Karpas-422 (cell line): ENCODE data around the gene ULK3. TPM values are rescaled to one million over a fixed set of nuclear protein-coding genes. Genes with fewer than 3 reads are reported as not detected.

Experiments
- DNase-seq: peaks from one replicate; pipeline ENCODE4 v3.0.0-alpha.2; 2015
- H2AFZ ChIP-seq: fragments of 200-600 bp; sonication (generic); 2 replicates; pipeline ENCODE4 v1.6.1; 2014; ENCODE audit warnings: antibody characterized with exemption, low read length, mixed read lengths
- H3K27ac ChIP-seq: fragments of 200-600 bp; sonication (generic); 2 replicates; pipeline ENCODE4 v1.5.1; 2014; ENCODE audit warnings: mild to moderate bottlenecking, low read length, moderate library complexity
- H3K27me3 ChIP-seq: fragments of 200-600 bp; sonication (generic); 2 replicates; pipeline ENCODE4 v1.6.1; 2014; ENCODE audit warnings: low read length, mixed read lengths
- H3K36me3 ChIP-seq: fragments of 200-600 bp; sonication (generic); 2 replicates; pipeline ENCODE4 v1.6.1; 2014; ENCODE audit warnings: low read length, mixed read lengths; ENCODE audit not compliant: insufficient read depth
- H3K4me1 ChIP-seq: fragments of 200-600 bp; sonication (generic); 2 replicates; pipeline ENCODE4 v1.6.1; 2014; ENCODE audit warnings: mild to moderate bottlenecking, low read length, mixed read lengths
- H3K4me2 ChIP-seq: fragments of 200-600 bp; sonication (generic); 2 replicates; pipeline ENCODE4 v1.6.1; 2014; ENCODE audit warnings: low read length, low read depth, mild to moderate bottlenecking; ENCODE audit not compliant: poor library complexity, severe bottlenecking
- H3K4me3 ChIP-seq: fragments of 200-600 bp; sonication (generic); 2 replicates; pipeline ENCODE4 v1.5.1; 2014; ENCODE audit warnings: mild to moderate bottlenecking, antibody characterized with exemption, low read length, mixed read lengths
- H3K79me2 ChIP-seq: fragments of 200-600 bp; sonication (generic); 2 replicates; pipeline ENCODE4 v1.6.1; 2014; ENCODE audit warnings: mild to moderate bottlenecking, low read length, mixed read lengths
- H3K9ac ChIP-seq: fragments of 200-600 bp; sonication (generic); 2 replicates; pipeline ENCODE4 v1.6.0; 2014; ENCODE audit warnings: low read length
- H3K9me2 ChIP-seq: fragments of 200-600 bp; sonication (generic), shearing (Covaris generic); replicated peaks from 2 replicates; pipeline ENCODE4 v1.6.0; 2014; ENCODE audit warnings: mild to moderate bottlenecking, low read length, moderate library complexity; ENCODE audit not compliant: insufficient read depth
- H3K9me3 ChIP-seq: fragments of 300-700, 200-600 bp; sonication (generic); 2 replicates; pipeline ENCODE4 v1.6.1; 2014; ENCODE audit warnings: low read length, mixed read lengths
- H4K20me1 ChIP-seq: fragments of 200-600 bp; sonication (generic); 2 replicates; pipeline ENCODE4 v1.6.1; 2014; ENCODE audit warnings: mild to moderate bottlenecking, antibody characterized with exemption, low read length, low read depth; ENCODE audit not compliant: insufficient read depth
- total RNA-seq: library from RNA; depleted of rRNA; stranded (reverse); fragments of >200 nt; shearing (Covaris generic); gene quantifications from 2 replicates; pipeline ENCODE4 v1.2.3, GENCODE V29; 2014; ENCODE audit warnings: low replicate concordance

Gene ULK3
- total RNA-seq, 1 experiment from 2014 or later, result 87.3 TPM

DNA sequence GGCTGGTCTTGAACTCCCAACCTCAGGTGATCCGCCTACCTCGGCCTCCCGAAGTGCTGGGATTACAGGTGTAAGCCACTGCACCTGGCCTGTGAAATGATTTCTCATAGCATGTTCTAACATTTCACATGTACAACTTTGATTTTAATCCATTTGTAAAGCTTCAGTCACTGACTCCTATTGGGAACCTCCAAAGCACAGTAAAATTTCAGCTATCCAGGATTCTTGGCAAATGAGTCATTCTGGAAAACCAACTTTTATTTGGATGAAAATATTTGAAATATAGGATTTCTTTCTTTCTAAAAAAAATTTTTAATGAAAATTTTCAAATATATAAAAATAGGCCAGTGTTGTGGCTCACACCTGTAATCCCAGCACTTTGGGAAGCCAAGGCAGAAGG lies 33.0 kb downstream of the ULK3 start:
- Histone ChIP-seq H3K27ac (peak overlapping the region; percentile 74), H2AFZ (no peak overlapping the region), H3K4me2 (no peak overlapping the region), H3K4me3 (no peak overlapping the region), H3K79me2 (no peaks in the 10 kb centered on the region), H3K9me3 (no peaks in the 10 kb centered on the region), H3K9me2 (no peaks in the 10 kb centered on the region), H3K36me3 (no peaks in the 10 kb centered on the region), H4K20me1 (peaks cover 6% of the 10 kb centered on the region; the same call in 1 of the 2 replicates), H3K9ac (no peak overlapping the region), H3K4me1 (peaks cover 31% of the 10 kb centered on the region), H3K27me3 (no peaks in the 10 kb centered on the region)
- DNase-seq, result no peak

- H3K27ac ChIP-seq, result peak overlapping the region; percentile 74
These were observed 33.7 kb downstream of the ULK3 start for GRCh38 chr15:74809242-74809641.

GRCh38 chr15:74808840-74809229 lies 34.1 kb downstream of the ULK3 start:
- Histone ChIP-seq H3K27ac (peak overlapping the region; percentile 74), H3K9ac (peak overlapping the region; percentile 25)

More at GRCh38 chr15:74809242-74809641, 33.7 kb downstream of the ULK3 start:
- H4K20me1 ChIP-seq, result peaks cover 6% of the 10 kb centered on the region; the same call in 1 of the 2 replicates
- peaks cover 31% of the 10 kb centered on the region for H3K4me1 ChIP-seq
- no peak overlapping the region for H3K4me3 ChIP-seq
- H3K79me2 ChIP-seq, result no peaks in the 10 kb centered on the region
- peak overlapping the region; percentile 17 for H3K4me2 ChIP-seq
- 0 out of 2 replicates have a peak, but pooled peaks cover under 1% of the 10 kb centered on the region for H3K36me3 ChIP-seq
- no peaks in the 10 kb centered on the region for H3K9me3 ChIP-seq
- H3K9ac ChIP-seq, result peak overlapping the region; percentile 25
- no peaks in the 10 kb centered on the region for H3K27me3 ChIP-seq
- H2AFZ ChIP-seq, result no peak overlapping the region
- DNase-seq, result peak; percentile 66
- H3K9me2 ChIP-seq, result no peaks in the 10 kb centered on the region

GRCh38 chr15:74808078-74808839 lies 34.7 kb downstream of the ULK3 start:
- peaks cover 31% of the 10 kb centered on the region for H3K4me1 ChIP-seq
- no peaks in the 10 kb centered on the region for H3K79me2 ChIP-seq
- H3K4me2 ChIP-seq, result no peak overlapping the region
- no peaks in the 10 kb centered on the region for H3K9me3 ChIP-seq
- no peaks in the 10 kb centered on the region for H3K27me3 ChIP-seq
- peaks cover 10% of the 10 kb centered on the region for H3K36me3 ChIP-seq
- H3K4me3 ChIP-seq, result no peak overlapping the region
- peak overlapping the region; percentile 32 for H3K9ac ChIP-seq
- H2AFZ ChIP-seq, result no peak overlapping the region
- H3K27ac ChIP-seq, result peak overlapping the region; percentile 74
- H3K9me2 ChIP-seq, result no peaks in the 10 kb centered on the region
- peak; percentile 69 for DNase-seq
- H4K20me1 ChIP-seq, result peaks cover 6% of the 10 kb centered on the region; the same call in 1 of the 2 replicates

More at GRCh38 chr15:74808840-74809229, 34.1 kb downstream of the ULK3 start:
- H2AFZ ChIP-seq, result no peak overlapping the region
- no peaks in the 10 kb centered on the region for H3K9me2 ChIP-seq
- no peaks in the 10 kb centered on the region for H3K9me3 ChIP-seq
- H3K4me3 ChIP-seq, result no peak overlapping the region
- peaks cover 31% of the 10 kb centered on the region for H3K4me1 ChIP-seq
- peaks cover 6% of the 10 kb centered on the region; the same call in 1 of the 2 replicates for H4K20me1 ChIP-seq
- peak overlapping the region; percentile 17 for H3K4me2 ChIP-seq
- H3K27me3 ChIP-seq, result no peaks in the 10 kb centered on the region
- peak; percentile 70 for DNase-seq
- H3K79me2 ChIP-seq, result no peaks in the 10 kb centered on the region
- peaks cover 4% of the 10 kb centered on the region for H3K36me3 ChIP-seq

DNA sequence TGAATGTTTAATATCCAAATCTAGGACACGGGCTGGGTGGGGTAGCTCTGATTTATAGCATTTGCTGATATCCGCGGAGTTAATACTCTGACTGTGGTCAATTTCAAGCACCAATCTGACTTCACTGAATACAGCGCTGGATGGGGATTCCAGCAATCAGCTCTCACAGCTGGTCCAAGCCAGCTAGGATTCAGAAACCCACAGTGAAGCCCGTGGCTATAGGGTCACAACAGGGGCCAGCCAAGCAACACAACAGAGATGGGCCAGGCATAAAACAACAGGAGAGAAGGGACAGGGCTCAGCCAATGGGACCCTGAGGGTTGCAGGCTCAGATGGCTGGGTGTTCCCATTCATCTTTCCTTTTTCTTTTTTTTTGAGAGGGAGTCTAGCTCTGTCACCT lies 35.7 kb downstream of the ULK3 start:
- peaks cover 19% of the 10 kb centered on the region for H3K36me3 ChIP-seq
- peaks cover 31% of the 10 kb centered on the region for H3K4me1 ChIP-seq
- no peak overlapping the region for H3K4me3 ChIP-seq
- no peak overlapping the region for H3K9ac ChIP-seq
- H3K9me2 ChIP-seq, result no peaks in the 10 kb centered on the region
- no peak overlapping the region for H2AFZ ChIP-seq
- no peaks in the 10 kb centered on the region for H3K27me3 ChIP-seq
- H3K4me2 ChIP-seq, result no peak overlapping the region
- no peaks in the 10 kb centered on the region for H3K9me3 ChIP-seq
- peaks cover 6% of the 10 kb centered on the region; the same call in 1 of the 2 replicates for H4K20me1 ChIP-seq
- H3K79me2 ChIP-seq, result no peaks in the 10 kb centered on the region
- peak overlapping the region; percentile 74 for H3K27ac ChIP-seq
- DNase-seq, result peak; percentile 54

DNA sequence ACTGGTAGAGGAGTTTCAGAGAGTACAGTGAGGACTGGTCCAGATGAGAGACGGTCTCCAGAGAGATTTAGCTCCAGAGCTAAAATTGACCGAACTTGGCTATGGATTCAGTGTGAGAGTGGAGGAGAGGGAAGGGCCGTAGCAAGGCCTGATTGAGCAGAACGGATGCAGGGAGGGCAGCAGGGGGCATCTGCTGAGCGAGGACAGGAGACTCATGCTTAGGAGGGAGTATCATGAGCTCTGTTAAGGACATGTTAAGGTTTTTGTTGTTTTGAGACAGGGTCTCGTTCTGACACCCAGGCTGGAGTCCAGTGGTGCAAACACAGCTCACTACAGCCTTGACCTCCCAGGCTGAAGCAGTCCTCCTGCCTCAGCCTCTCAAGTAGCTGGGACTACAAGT lies 38.0 kb downstream of the ULK3 start:
- Histone ChIP-seq H3K27me3 (no peaks in the 10 kb centered on the region), H3K9me2 (no peaks in the 10 kb centered on the region), H3K27ac (0 out of 2 replicates have a peak overlapping the region, but pooled peaks have one; percentile 13), H3K9ac (no peak overlapping the region), H4K20me1 (peaks cover 18% of the 10 kb centered on the region), H3K9me3 (no peaks in the 10 kb centered on the region), H3K4me3 (no peak overlapping the region), H3K79me2 (0 out of 2 replicates have a peak, but pooled peaks cover 8% of the 10 kb centered on the region), H3K4me1 (peaks cover 38% of the 10 kb centered on the region), H3K36me3 (peaks cover 40% of the 10 kb centered on the region), H2AFZ (no peak overlapping the region), H3K4me2 (no peak overlapping the region)
- DNase-seq, result no peak

DNA sequence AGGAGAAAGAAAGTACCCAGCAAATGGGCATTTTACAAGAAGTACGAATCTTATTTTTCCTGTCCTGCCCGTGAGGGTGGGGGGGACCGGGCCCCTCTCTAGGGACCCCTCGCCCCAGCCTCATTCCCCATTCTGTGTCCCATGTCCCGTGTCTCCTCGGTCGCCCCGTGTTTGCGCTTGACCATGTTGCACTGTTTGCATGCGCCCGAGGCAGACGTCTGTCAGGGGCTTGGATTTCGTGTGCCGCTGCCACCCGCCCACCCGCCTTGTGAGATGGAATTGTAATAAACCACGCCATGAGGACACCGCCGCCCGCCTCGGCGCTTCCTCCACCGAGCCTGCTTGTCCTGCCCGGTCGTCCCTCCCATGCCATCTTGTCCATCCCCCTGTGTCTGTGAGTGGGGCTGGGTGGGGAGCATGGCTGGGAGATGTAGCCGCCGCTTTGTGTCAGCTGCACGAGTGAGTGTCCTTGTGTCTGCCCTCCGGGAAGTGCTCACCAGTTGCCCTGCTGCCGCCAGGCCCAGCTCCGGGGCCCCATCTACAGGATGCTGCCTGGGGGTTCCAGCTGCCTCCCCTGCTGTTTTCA lies 40.0 kb downstream of the ULK3 start:
- peaks cover 18% of the 10 kb centered on the region for H4K20me1 ChIP-seq
- DNase-seq, result no peak
- no peaks in the 10 kb centered on the region for H3K9me3 ChIP-seq

DNA sequence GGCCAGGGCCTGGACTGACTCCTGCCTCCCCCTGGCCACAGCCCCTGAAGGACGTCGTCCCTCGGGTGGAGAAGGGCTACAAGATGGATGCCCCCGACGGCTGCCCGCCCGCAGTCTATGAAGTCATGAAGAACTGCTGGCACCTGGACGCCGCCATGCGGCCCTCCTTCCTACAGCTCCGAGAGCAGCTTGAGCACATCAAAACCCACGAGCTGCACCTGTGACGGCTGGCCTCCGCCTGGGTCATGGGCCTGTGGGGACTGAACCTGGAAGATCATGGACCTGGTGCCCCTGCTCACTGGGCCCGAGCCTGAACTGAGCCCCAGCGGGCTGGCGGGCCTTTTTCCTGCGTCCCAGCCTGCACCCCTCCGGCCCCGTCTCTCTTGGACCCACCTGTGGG lies 40.7 kb downstream of the ULK3 start:
- no peak for DNase-seq
- peaks cover 49% of the 10 kb centered on the region for H3K36me3 ChIP-seq
- no peaks in the 10 kb centered on the region for H3K27me3 ChIP-seq
- no peak overlapping the region for H3K27ac ChIP-seq
- H3K79me2 ChIP-seq, result peaks cover 16% of the 10 kb centered on the region
- no peak overlapping the region for H3K4me2 ChIP-seq
- peaks cover 22% of the 10 kb centered on the region for H4K20me1 ChIP-seq
- H3K4me1 ChIP-seq, result peaks cover 38% of the 10 kb centered on the region
- no peak overlapping the region for H2AFZ ChIP-seq
- no peaks in the 10 kb centered on the region for H3K9me3 ChIP-seq
- H3K9ac ChIP-seq, result no peak overlapping the region
- H3K4me3 ChIP-seq, result no peak overlapping the region
- H3K9me2 ChIP-seq, result no peaks in the 10 kb centered on the region

More for the DNA sequence above, 40.0 kb downstream of the ULK3 start:
- H3K9ac ChIP-seq, result no peak overlapping the region
- no peak overlapping the region for H2AFZ ChIP-seq
- H3K4me3 ChIP-seq, result no peak overlapping the region
- H3K9me2 ChIP-seq, result no peaks in the 10 kb centered on the region
- H3K4me1 ChIP-seq, result peaks cover 38% of the 10 kb centered on the region
- peaks cover 47% of the 10 kb centered on the region for H3K36me3 ChIP-seq
- peaks cover 10% of the 10 kb centered on the region; the same call in 1 of the 2 replicates for H3K79me2 ChIP-seq
- no peaks in the 10 kb centered on the region for H3K27me3 ChIP-seq
- H3K4me2 ChIP-seq, result no peak overlapping the region
- no peak overlapping the region for H3K27ac ChIP-seq
